T-helper 17 cell (primary cell): Measurements from ENCODE around the gene KRTAP9-6. TPM values are rescaled to one million over a fixed set of nuclear protein-coding genes. Genes with fewer than 3 reads are reported as not detected.

Experiments
- ATAC-seq: fragments of 150-1000 bp; cut with Tn5 transposase; 2 replicates; pipeline ENCODE4 v1.10.0; 2021; ENCODE audit warnings: mild to moderate bottlenecking, moderate library complexity
- DNase-seq, 3 donors: peaks; one replicate each; pipeline versions ENCODE4 v3.0.0 to v3.0.0-alpha.2; 2020 to 2021
- H3K9me3 ChIP-seq: one replicate; pipeline ENCODE4 v1.7.0; 2013; ENCODE audit warnings: low read length, mild to moderate bottlenecking; ENCODE audit not compliant: control insufficient read depth, poor library complexity, severe bottlenecking
- H3K27ac Mint-ChIP-seq: one replicate; pipeline ENCODE4 v1.8.0; 2022; ENCODE audit warnings: mild to moderate bottlenecking, moderate library complexity, mixed read lengths
- H3K27me3 Mint-ChIP-seq: one replicate; pipeline ENCODE4 v1.8.0; 2022; ENCODE audit warnings: mixed read lengths
- H3K36me3 Mint-ChIP-seq: one replicate; pipeline ENCODE4 v1.8.0; 2022; ENCODE audit warnings: low read depth, mixed read lengths
- H3K4me1 Mint-ChIP-seq: one replicate; pipeline ENCODE4 v1.8.0; 2022; ENCODE audit warnings: mild to moderate bottlenecking, mixed read lengths
- H3K4me3 Mint-ChIP-seq: one replicate; pipeline ENCODE4 v1.8.0; 2022; ENCODE audit warnings: mild to moderate bottlenecking, moderate library complexity, mixed read lengths
- total RNA-seq, 4 donors: library from RNA in 2 of 4; stranded (reverse) in 2 of 4; gene quantifications; one replicate each; pipeline ENCODE4 v1.2.3 and lab custom pipeline; 2022 to 2026

Gene KRTAP9-6
- total RNA-seq, 2 donors from 2014 or later: not detected

DNA sequence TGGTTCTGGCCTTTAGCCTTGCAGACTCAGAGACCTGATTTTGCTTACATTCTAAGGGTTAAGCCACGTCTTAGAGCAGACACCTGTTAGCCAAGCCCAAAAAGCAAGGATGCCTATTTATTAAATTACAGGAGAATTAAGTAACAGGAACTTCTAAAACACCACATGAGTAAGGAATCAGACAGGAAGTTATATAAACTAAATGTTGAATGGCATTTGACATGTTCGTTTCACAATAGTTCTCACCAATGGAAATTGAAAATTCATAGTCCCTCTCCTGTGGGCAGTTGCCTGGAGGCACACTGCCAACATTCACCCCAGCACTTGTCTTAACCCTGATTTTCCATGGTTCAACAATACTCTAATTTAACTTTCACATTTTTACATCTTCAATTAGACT is 19.4 kb downstream of the KRTAP9-6 start:
- H3K27me3 Mint-ChIP-seq: peaks cover 5% of the 10 kb centered on the region
- DNase-seq (no peak), ATAC-seq (no peak)
- H3K27ac Mint-ChIP-seq: no peak overlapping the region
- no peak overlapping the region for H3K4me3 Mint-ChIP-seq
- no peaks in the 10 kb centered on the region for H3K9me3 ChIP-seq
- no peaks in the 10 kb centered on the region for H3K36me3 Mint-ChIP-seq
- H3K4me1 Mint-ChIP-seq: no peaks in the 10 kb centered on the region

DNA sequence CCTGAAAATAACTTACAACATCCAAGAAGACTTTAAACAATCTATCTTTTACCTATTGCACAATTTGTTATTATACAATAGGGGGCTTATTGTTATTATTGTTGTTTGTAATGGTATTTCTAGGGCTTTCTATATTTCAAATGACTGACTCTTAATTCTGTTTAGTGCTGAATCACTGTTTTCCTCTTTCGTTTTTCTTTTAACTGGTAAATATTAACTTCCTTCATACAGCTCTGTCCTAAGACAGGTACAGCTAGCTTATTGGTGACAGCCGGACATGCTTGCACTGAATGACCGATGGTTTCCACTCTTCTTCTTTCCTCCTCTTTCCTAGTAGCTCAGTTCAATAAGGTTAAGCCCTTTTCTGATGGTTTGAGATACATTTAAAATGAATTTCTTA is 21.9 kb downstream of the KRTAP9-6 start:
- Mint-ChIP-seq H3K36me3 (no peaks in the 10 kb centered on the region), H3K27me3 (peaks cover 14% of the 10 kb centered on the region), H3K27ac (no peak overlapping the region), H3K4me3 (no peak overlapping the region), H3K4me1 (no peaks in the 10 kb centered on the region)
- no peak for ATAC-seq
- no peak for DNase-seq
- H3K9me3 ChIP-seq: no peaks in the 10 kb centered on the region

DNA sequence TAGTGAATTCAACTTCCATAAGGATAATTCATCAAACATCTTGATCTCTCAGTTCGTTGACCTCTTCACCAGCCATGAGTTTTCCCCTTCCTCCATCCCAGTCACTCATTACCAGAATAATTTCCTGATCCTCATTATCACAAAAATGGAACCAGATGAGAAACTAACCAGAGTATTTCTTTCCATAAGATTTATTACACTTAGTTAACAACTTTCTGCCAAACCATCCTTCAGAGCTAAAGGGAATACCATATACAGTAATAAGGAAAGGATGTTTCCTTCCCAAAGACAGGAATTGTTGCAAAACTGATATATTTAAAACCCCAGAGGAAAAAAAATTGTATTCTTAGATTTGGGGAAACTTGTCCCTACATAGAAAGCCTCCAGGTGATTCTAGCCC is 28.8 kb downstream of the KRTAP9-6 start:
- H3K4me3 Mint-ChIP-seq: no peak overlapping the region
- no peaks in the 10 kb centered on the region for H3K4me1 Mint-ChIP-seq
- no peaks in the 10 kb centered on the region for H3K9me3 ChIP-seq
- H3K36me3 Mint-ChIP-seq: peaks cover 2% of the 10 kb centered on the region
- DNase-seq (no peak), ATAC-seq (no peak)
- peaks cover 31% of the 10 kb centered on the region for H3K27me3 Mint-ChIP-seq
- no peak overlapping the region for H3K27ac Mint-ChIP-seq

DNA sequence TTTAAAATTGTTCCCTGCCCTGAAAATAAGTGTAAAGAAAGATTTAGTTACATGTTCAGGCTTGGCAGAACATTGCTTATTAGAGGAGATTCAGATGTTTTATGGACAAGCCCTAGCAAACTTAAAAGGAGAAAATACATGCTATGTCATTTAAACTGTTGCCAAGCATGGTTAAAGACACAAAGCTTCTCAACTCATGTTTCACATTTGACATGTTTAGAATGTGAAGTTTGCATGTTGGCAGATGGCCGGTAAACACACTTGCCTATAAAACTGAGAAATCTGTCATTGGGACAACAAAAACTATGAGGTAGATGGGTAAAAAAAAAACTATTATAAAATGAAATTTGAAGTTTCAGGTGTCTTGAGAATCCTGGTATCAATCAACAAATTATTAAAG is 31.7 kb downstream of the KRTAP9-6 start:
- Mint-ChIP-seq H3K4me1 (no peaks in the 10 kb centered on the region), H3K27ac (no peak overlapping the region), H3K36me3 (peaks cover 2% of the 10 kb centered on the region), H3K27me3 (peaks cover 19% of the 10 kb centered on the region), H3K4me3 (no peak overlapping the region)
- H3K9me3 ChIP-seq: no peaks in the 10 kb centered on the region
- ATAC-seq (no peak), DNase-seq (no peak)

DNA sequence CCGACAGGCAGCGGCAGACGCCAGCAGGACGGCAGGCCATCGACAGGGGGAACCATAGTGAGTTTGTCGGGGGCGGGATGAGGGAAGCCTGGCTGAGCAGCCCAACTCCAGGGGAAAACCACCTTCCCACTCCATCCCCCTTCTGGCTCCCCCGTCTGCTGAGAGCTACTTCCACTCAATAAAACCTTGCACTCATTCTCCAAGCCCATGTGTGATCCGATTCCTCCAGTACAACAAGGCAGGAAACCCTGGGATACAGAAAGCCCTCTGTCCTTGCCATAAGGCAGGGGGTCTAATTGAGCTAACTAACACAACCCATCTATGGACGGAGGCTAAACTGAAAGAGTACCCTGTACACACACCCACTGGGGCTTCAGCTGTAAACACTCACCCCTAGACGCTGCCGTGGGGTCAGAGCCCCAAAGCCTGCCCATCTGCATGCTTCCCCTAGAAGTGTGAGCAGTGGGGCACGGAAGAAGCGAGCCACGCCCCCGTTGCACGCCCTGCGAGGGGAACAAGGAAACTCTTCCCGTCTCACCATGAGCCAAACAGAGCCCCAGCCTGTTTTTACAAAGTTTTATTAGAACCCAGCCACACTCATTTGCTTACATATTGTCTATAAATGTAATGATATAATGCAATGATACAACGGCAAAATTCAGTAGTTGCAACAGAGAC is 33.4 kb downstream of the KRTAP9-6 start:
- Mint-ChIP-seq H3K27ac (no peak overlapping the region), H3K27me3 (peaks cover 4% of the 10 kb centered on the region), H3K36me3 (peaks cover 2% of the 10 kb centered on the region), H3K4me3 (no peak overlapping the region), H3K4me1 (no peaks in the 10 kb centered on the region)
- ATAC-seq (no peak), DNase-seq (no peak)
- H3K9me3 ChIP-seq: no peaks in the 10 kb centered on the region

DNA sequence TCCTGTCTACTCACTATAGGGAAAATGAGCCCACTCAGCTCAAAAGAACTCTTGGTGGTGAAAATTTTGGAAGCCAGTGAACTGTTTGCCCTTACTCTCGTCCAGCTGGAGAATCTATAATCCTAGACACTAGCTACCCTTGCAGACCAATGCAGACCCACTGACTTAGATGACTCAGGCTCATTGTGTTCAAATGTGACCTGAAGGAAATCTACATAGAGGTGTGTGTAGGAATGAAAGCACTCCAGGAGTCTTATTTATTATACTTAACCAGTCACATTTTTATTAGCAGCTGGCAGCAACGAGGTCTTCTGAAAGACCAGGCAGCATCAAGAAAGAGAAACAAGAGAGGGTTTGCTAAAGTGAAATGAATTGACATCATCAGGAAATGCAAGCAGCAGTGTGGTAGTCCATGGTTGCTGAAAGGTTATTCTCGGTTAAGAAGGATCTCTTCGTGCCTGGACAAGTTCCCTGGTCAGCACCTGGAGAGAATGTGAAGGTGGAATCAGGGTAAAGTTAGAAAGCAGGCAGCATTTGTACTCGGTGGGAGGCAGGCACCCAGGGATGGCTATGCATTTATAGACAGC is 36.1 kb downstream of the KRTAP9-6 start:
- no peak overlapping the region for H3K27ac Mint-ChIP-seq

DNA sequence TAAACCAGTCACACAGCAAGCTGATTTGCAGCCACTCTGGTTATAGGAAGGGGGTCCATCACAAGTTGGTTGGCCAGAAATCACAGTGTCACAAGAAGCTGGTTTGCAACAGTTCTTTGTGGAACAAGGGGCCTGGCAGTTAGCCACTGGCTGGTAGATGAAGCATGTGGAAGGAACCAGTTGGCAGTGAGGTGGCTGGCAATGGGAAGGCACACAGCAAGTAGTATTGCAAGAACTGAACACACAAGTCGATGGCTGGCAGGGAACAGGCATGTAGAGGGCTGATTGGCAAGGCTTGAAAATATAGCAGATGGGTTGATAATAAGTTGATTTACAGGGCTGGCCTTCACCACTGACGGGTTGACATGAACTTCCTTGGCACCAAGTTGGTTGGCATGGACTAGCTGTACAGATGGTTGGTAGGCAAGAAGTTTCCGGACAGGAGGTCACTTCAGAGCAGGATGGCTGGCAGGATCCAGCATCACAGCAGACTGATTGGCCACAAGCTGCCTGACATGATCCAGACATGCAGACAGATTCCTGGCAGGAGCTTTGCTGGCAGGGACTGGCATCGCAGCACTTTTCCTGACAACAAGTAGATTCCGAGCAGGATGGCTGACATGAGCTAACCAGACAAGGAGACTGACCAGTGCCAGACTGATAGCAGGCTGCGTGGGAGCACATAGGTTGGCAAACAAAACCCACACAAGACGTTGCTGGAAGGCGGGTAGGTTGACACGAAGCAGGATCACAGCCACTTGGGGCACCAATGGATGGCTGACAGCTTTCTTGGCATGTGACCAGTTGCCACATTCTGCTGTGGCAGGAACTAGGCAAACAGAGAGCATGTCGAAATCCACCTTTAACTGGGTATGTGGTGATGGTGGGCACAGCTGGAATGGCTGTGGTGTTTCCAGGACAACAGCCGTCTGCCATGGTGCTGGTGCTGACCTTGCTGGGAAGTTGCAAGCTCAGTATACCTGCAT is 37.0 kb downstream of the KRTAP9-6 start, which contains the start of gene KRTAP29-1:
Gene KRTAP29-1, minus strand, starts transcription at position 936 of the 986 bp plus-strand sequence. Its CDS starts 0 bp downstream, at position 936.
- peaks cover 9% of the 10 kb centered on the region for H3K4me1 Mint-ChIP-seq
- H3K36me3 Mint-ChIP-seq: no peaks in the 10 kb centered on the region
- no peak within 1 kb of the TSS for H3K27ac Mint-ChIP-seq
- no peaks in the 10 kb centered on the region for H3K9me3 ChIP-seq
- DNase-seq (no peak), ATAC-seq (no peak)
- no peak within 1 kb of the TSS for H3K4me3 Mint-ChIP-seq
- H3K27me3 Mint-ChIP-seq: peaks cover 4% of the 10 kb centered on the region

More for the DNA sequence above, 36.1 kb downstream of the KRTAP9-6 start:
- ATAC-seq (no peak), DNase-seq (no peak)
- no peaks in the 10 kb centered on the region for H3K36me3 Mint-ChIP-seq
- no peak overlapping the region for H3K4me3 Mint-ChIP-seq
- H3K4me1 Mint-ChIP-seq: no peaks in the 10 kb centered on the region
- H3K27me3 Mint-ChIP-seq: peaks cover 4% of the 10 kb centered on the region
- no peaks in the 10 kb centered on the region for H3K9me3 ChIP-seq

DNA sequence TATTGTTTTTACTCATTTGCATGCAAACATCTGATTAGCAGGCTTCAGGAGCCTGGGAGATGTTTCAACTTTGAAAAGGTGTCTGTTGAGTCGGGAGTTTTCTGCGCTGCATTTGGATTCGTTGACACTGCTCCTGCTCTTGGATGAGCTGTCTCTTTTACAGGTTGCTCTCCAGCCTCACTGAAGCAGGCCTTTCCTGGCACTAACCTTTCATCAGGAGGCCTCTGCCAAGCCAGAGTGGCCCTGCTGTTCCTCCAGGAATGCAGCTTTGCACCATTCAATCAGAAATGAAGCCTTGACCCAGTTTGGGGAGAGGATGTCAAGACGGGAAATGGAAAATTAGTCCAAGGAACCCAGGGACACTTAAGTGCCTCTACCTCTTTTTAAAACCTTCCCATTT is 37.8 kb downstream of the KRTAP9-6 start:
- H3K27ac Mint-ChIP-seq: no peak overlapping the region
- peaks cover 3% of the 10 kb centered on the region for H3K27me3 Mint-ChIP-seq
- ATAC-seq (no peak), DNase-seq (no peak)
- no peaks in the 10 kb centered on the region for H3K9me3 ChIP-seq
- no peaks in the 10 kb centered on the region for H3K36me3 Mint-ChIP-seq
- peaks cover 17% of the 10 kb centered on the region for H3K4me1 Mint-ChIP-seq
- H3K4me3 Mint-ChIP-seq: no peak overlapping the region

DNA sequence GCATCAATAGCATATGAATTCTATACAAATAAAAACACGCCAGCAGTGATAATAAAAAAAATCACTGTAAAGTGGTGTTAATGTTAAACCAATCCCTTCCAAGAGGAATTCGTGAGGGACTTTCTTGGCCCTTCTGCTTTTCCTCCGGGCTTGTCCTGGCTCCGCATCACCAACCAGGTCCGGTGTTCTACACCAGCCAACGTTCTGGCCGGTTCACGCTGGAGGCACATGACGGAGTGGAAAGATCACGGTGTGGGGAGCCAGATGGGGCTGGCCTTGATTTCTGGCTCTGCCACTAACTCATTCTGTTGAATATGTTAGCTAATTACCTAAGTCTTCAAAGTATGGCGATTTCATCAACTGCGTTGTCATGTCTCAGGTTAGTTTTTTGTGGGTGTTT is 38.9 kb downstream of the KRTAP9-6 start:
- Mint-ChIP-seq H3K27me3 (no peaks in the 10 kb centered on the region), H3K36me3 (no peaks in the 10 kb centered on the region), H3K27ac (no peak overlapping the region), H3K4me3 (no peak overlapping the region), H3K4me1 (peaks cover 28% of the 10 kb centered on the region)
- H3K9me3 ChIP-seq: no peaks in the 10 kb centered on the region
- no peak for DNase-seq
- no peak for ATAC-seq

DNA sequence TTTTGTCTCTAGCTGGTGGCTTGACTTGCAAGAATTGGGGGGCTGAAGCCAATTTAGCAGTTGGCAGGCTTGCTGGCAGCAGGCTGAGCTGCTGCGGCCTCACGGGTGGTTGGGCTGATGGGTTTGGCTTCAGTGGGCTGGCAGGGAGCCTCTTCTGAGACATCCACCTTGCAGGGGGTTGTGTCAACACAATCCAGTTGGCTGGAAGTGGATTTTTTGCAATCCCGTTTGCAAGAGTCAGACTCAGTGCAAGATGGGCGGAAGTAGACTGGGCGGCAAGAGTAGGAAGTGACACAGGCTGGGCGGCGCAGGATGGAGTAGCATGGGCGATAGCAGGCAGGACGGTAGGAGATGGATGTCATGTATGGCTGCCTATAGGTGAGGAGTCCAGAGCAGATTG is 42.5 kb downstream of the KRTAP9-6 start:
- Mint-ChIP-seq H3K36me3 (no peaks in the 10 kb centered on the region), H3K27me3 (no peaks in the 10 kb centered on the region), H3K4me1 (peaks cover 51% of the 10 kb centered on the region), H3K4me3 (peak overlapping the region; percentile 80), H3K27ac (peak overlapping the region; percentile 97)
- ATAC-seq (no peak), DNase-seq (no peak)
- H3K9me3 ChIP-seq: no peaks in the 10 kb centered on the region

DNA sequence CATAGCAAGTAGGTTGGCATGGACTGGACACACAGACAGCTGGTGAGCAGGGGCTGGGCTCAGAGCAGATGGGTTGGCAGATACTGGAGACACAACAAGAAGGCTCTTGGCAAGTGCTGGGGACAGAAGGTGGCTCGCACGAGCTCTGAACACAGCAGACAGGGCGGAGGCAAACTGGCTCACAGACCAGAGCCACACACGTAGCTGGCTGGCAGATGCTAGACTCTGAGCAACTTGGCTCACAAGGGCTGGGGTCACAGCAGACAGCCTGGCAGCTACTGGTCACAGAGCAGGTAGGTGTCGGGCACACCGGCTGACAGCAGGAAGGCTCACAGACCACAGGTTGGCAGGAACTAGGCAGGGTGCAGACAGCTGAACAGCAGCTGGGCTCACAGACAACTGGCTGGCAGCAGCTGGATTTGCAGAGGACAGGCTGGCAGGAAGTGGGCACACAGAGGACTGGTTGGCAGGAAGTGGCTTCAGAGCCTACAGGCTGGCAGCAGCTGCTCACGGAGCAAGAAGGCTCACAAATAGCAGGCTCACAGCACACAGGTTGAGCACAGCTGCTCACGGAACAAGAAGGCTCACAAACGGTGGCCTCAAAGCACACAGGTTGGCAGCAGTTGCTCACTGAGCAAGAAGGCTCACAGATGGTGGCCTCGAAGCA is 43.2 kb downstream of the KRTAP9-6 start:
- Mint-ChIP-seq H3K4me3 (peak overlapping the region; percentile 80), H3K36me3 (no peaks in the 10 kb centered on the region), H3K27ac (peak overlapping the region; percentile 97), H3K27me3 (no peaks in the 10 kb centered on the region), H3K4me1 (peaks cover 51% of the 10 kb centered on the region)
- H3K9me3 ChIP-seq: no peaks in the 10 kb centered on the region
- peak; percentile 54 to 76 (median 65) for DNase-seq
- peak; percentile 87 for ATAC-seq

DNA sequence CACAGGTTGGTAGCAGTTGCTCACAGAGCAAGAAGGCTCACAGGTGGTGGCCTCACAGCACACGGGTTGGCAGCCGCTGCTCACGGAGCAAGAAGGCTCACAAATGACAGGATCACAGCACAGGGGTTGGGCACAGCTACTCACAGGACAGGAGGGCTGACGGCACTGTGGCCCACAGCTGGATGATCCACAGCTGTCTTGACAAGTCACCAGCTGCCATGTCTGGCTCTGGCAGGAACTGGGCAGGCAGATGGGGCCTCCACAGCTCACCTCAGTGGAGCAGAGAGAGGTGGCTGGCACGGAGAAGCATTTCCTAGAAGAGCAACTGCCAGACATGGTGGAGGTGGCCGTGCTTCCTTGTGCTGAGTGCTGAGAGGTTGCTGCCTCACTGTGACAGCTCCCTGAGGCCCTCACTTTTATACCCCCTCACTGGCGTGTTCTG is 43.8 kb downstream of the KRTAP9-6 start, which contains the start of gene KRTAP16-1:
Gene KRTAP16-1, minus strand, starts transcription at position 392 of the 442 bp plus-strand sequence. Its CDS starts 56 bp downstream, at position 336.
- H3K4me1 Mint-ChIP-seq: peaks cover 51% of the 10 kb centered on the region
- peak within 1 kb of the TSS; percentile 80 for H3K4me3 Mint-ChIP-seq
- H3K27ac Mint-ChIP-seq: peak within 1 kb of the TSS; percentile 97

More for the DNA sequence above, 43.8 kb downstream of the KRTAP9-6 start, which contains the start of gene KRTAP16-1:
- ATAC-seq (peak; percentile 48), DNase-seq (peak in 2 of 3 donors; percentile 31 to 44)
- H3K9me3 ChIP-seq: no peaks in the 10 kb centered on the region
- Mint-ChIP-seq H3K27me3 (no peaks in the 10 kb centered on the region), H3K36me3 (no peaks in the 10 kb centered on the region)
